Naive B cell (primary cell): ENCODE results near the gene EPHA3. TPM values are rescaled to one million over a fixed set of nuclear protein-coding genes. Genes with fewer than 3 reads are reported as not detected.

Experiments
- ATAC-seq, 2 donors: fragments of 150-1000 bp; cut with Tn5 transposase; 2 replicates each; pipeline ENCODE4 v1.10.0; 2021; ENCODE audit warnings: low read depth in 2 of 2, mild to moderate bottlenecking in 2 of 2, moderate library complexity in 2 of 2
- DNase-seq: peaks from one replicate; pipeline ENCODE4 v3.0.0; 2022
- H3K27ac Mint-ChIP-seq, 6 donors: one replicate each; pipeline ENCODE4 v1.8.0; 2020 to 2022; ENCODE audit warnings: mild to moderate bottlenecking in 6 of 6, mixed read lengths in 6 of 6, moderate library complexity in 5 of 6, inconsistent platforms in 2 of 6
- H3K27me3 Mint-ChIP-seq, 3 donors: one replicate each; pipeline ENCODE4 v1.8.0; 2021 to 2022; ENCODE audit warnings: mixed read lengths in 3 of 3, mild to moderate bottlenecking in 1 of 3
- H3K36me3 Mint-ChIP-seq, 2 donors: one replicate each; pipeline ENCODE4 v1.8.0; 2020 to 2022; ENCODE audit warnings: mixed read lengths in 2 of 2, inconsistent platforms in 1 of 2, mild to moderate bottlenecking in 1 of 2
- H3K4me1 Mint-ChIP-seq, 3 donors: one replicate each; pipeline ENCODE4 v1.8.0; 2020 to 2022; ENCODE audit warnings: mixed read lengths in 3 of 3, inconsistent platforms in 1 of 3, mild to moderate bottlenecking in 1 of 3, moderate library complexity in 1 of 3
- H3K4me3 Mint-ChIP-seq, 8 donors: one replicate each; pipeline ENCODE4 v1.8.0; 2020 to 2022; ENCODE audit warnings: mild to moderate bottlenecking in 8 of 8, mixed read lengths in 8 of 8, moderate library complexity in 8 of 8, inconsistent platforms in 2 of 8
- H3K9me3 Mint-ChIP-seq, 7 donors: one replicate each; pipeline ENCODE4 v1.8.0; 2020 to 2022; ENCODE audit warnings: mixed read lengths in 7 of 7, mild to moderate bottlenecking in 5 of 7, inconsistent platforms in 2 of 7, moderate library complexity in 1 of 7
- polyA plus RNA-seq, 6 donors: library from polyadenylated mRNA; unstranded; fragments of 300-500 nt; fragmentation: Illumina TruSeq; gene quantifications; one replicate each; pipeline ENCODE4 v1.2.3, GENCODE V29; 2021; ENCODE audit warnings: low read depth in 6 of 6

Gene EPHA3
- polyA plus RNA-seq, 6 donors from 2014 or later: not detected

DNA sequence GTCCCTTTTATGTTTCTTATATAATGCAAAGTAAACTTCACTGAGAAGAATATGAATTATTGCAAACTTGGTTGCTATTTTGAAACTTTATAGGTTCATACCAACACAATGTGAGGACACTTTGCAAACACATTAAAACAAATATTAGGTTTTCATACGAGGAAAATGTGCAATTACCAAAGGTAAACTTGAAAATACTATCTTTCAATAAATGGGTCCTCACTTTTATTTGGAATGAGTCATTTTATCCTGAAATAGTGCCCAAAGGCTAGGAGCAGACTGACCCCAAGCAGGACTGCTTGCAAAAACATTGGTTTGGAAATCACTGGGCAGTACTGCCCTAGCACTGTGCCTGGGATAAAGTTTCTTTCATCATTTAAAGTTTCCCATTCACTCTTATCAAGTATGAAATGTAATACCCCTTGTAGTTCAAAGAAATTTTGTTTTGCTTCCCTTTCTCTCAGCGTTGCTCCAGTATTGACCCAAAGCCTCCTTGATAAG, 396.5 kb downstream of the EPHA3 start:
- ATAC-seq: no peak
- Mint-ChIP-seq H3K27me3 (no peaks in the 10 kb centered on the region), H3K27ac (no peak overlapping the region), H3K4me1 (no peaks in the 10 kb centered on the region), H3K36me3 (no peaks in the 10 kb centered on the region), H3K9me3 (peaks cover 0 to 4% (median 0%) of the 10 kb centered on the region in 7 donors), H3K4me3 (no peak overlapping the region)
- no peak for DNase-seq

DNA sequence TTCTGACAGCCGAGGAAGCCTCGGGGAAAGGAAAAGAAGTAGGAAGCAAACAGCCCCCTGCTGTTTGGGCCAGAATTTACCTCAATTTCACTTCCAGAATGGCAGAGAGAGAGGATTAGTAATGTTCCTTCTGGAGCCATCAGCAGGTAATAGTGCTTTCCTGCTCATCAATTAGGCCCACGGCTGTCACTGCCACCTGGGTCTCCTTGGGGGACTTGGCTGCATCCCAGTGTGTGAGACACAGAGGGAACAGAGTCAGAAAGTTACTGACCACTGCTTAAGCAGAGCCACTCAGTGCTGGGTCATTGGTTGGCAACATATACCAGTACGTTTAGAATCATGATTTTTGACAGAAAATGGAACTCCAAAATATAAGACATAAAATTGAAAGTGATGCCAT, 397.0 kb downstream of the EPHA3 start:
- no peak overlapping the region for H3K27ac Mint-ChIP-seq
- ATAC-seq (no peak), DNase-seq (no peak)
- no peaks in the 10 kb centered on the region for H3K36me3 Mint-ChIP-seq
- no peaks in the 10 kb centered on the region for H3K27me3 Mint-ChIP-seq
- H3K9me3 Mint-ChIP-seq: peaks cover 0 to 4% (median 0%) of the 10 kb centered on the region in 7 donors
- no peak overlapping the region for H3K4me3 Mint-ChIP-seq
- H3K4me1 Mint-ChIP-seq: no peaks in the 10 kb centered on the region

DNA sequence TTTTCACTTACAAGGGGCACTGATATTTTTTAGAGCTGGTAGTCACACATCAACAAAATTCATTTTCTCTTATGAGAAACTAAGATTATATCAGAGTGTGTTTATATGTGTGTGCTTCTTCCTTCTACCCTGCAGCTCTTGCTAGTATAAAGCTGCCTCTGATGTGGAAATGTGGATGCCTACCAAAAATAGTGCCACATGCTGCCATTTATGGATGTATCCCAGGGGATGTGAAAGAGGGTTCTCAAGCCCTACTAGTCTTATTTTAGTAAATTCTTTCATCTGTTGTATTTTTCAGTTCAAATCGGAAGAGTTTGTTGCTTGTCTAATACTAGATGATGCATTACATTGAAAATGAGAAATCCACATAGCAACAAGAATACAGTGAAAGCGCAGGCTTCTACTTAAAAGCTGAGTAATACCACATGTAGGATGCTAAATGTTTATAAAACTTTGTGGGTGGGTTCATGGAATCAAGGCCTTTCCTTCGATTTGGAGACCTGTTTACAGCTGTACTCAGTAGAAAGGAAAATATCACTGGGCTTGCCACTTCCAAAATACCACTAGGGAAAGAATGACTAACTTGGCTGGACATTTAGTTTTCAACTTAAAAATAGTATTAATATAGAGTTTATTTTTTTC, 399.2 kb downstream of the EPHA3 start:
- Mint-ChIP-seq H3K36me3 (no peaks in the 10 kb centered on the region), H3K27me3 (no peaks in the 10 kb centered on the region), H3K27ac (no peak overlapping the region), H3K4me1 (no peaks in the 10 kb centered on the region), H3K9me3 (peaks cover 0 to 2% (median 0%) of the 10 kb centered on the region in 7 donors), H3K4me3 (no peak overlapping the region)
- DNase-seq: no peak
- no peak for ATAC-seq

DNA sequence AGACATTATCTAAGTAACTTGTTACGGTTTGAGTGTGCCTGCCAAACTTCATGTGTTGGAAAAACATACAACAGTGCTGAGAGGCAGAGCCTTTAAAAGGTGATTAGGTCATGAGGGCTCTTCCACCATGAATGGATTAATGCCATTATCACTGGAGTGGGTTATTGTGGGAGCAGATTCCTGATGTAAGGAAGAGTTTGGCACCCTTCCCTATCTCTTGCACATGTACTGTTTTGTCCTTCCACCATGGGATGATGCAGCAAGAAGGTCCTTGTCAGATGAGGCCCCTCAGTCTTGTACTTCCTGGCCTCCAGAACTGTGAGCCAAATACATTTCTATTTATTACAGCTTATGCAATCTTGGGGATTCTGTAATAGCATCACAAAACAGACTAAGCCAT, 413.9 kb downstream of the EPHA3 start:
- ATAC-seq: no peak
- DNase-seq: no peak
- Mint-ChIP-seq H3K4me3 (no peak overlapping the region), H3K27me3 (no peaks in the 10 kb centered on the region), H3K9me3 (no peaks in the 10 kb centered on the region), H3K4me1 (no peaks in the 10 kb centered on the region), H3K27ac (no peak overlapping the region), H3K36me3 (no peaks in the 10 kb centered on the region)

DNA sequence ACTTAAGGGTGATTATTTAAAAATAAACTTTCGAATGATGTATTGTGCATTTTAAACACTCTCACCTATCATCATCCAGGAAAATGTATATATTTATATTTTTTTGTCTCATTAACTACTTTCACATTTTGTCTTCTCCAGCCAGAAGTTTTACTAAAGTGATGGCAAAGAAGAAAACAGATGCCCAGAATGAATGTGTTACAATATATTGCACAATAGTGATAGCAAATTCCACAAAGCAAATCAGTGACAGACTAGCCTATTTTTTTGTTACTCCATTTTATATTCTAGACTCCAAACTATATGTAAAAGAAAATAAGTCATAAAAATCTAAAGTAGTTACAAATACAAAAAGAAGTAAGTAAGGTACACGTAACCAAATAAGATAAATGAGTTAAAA, 414.7 kb downstream of the EPHA3 start:
- ATAC-seq: no peak
- H3K36me3 Mint-ChIP-seq: no peaks in the 10 kb centered on the region

DNA sequence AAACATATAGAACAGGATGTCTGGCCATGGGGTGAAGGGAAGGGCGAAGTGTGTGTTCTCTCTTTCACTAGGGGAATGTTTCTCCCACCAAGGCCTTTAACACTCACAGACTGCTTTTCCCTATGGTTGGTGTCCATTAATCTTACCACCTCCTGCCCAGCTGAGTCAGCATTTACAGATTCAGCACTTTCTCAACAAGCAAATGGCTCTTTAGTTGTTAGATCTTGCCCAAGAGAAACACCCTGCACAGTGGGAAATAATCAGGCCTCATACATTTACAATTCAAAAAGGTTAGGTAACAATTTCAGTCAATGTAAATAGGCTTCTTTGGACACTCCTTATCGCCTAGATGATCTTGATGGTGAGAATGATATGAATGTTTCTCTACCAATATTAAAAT, 418.2 kb downstream of the EPHA3 start:
- no peaks in the 10 kb centered on the region for H3K4me1 Mint-ChIP-seq
- no peak for DNase-seq
- H3K36me3 Mint-ChIP-seq: no peaks in the 10 kb centered on the region
- H3K9me3 Mint-ChIP-seq: peaks cover 0 to 2% (median 0%) of the 10 kb centered on the region in 7 donors
- H3K4me3 Mint-ChIP-seq: no peak overlapping the region
- no peaks in the 10 kb centered on the region for H3K27me3 Mint-ChIP-seq
- ATAC-seq: no peak
- H3K27ac Mint-ChIP-seq: no peak overlapping the region

More for the DNA sequence above, 414.7 kb downstream of the EPHA3 start:
- no peaks in the 10 kb centered on the region for H3K9me3 Mint-ChIP-seq
- DNase-seq: no peak
- no peaks in the 10 kb centered on the region for H3K27me3 Mint-ChIP-seq
- no peak overlapping the region for H3K27ac Mint-ChIP-seq
- no peak overlapping the region for H3K4me3 Mint-ChIP-seq
- H3K4me1 Mint-ChIP-seq: no peaks in the 10 kb centered on the region

DNA sequence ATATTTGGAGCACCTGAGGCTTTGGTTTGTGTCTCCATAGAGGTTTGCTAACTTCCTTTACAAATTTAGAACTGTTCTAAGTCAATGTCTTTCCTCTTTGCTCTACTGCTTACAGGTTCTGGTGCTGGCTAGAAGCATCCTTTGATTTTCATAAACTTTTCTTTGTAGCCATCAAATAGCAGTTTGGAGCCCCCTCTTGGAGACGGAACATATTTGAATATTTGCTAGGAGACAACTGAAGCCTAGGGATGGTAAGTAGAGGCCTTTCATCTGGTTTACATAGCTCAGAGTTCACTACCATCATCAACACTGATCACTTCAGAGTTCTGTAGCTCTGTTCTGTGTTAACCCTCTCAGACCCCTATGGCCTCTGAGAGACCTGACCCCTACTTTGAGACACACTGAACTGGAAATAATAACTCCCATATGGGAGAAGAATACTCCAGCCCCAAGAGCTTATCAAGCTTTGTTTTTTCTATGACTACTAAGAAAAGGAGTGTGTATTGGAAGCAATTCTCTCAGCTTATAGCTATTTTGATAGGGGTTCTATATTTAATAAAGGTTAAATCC, 420.4 kb downstream of the EPHA3 start:
- DNase-seq (no peak), ATAC-seq (no peak)
- H3K27ac Mint-ChIP-seq: no peak overlapping the region
- no peaks in the 10 kb centered on the region for H3K27me3 Mint-ChIP-seq
- H3K36me3 Mint-ChIP-seq: no peaks in the 10 kb centered on the region
- H3K9me3 Mint-ChIP-seq: peaks cover 0 to 2% (median 0%) of the 10 kb centered on the region in 7 donors
- H3K4me1 Mint-ChIP-seq: no peaks in the 10 kb centered on the region
- no peak overlapping the region for H3K4me3 Mint-ChIP-seq
